ENCODE data around the gene LGI4. TPM values are rescaled to one million over a fixed set of nuclear protein-coding genes. Genes with fewer than 3 reads are reported as not detected.

LGI4 gene
- total RNA-seq, 1 experiment from 2014 or later: 0.32 TPM

DNA sequence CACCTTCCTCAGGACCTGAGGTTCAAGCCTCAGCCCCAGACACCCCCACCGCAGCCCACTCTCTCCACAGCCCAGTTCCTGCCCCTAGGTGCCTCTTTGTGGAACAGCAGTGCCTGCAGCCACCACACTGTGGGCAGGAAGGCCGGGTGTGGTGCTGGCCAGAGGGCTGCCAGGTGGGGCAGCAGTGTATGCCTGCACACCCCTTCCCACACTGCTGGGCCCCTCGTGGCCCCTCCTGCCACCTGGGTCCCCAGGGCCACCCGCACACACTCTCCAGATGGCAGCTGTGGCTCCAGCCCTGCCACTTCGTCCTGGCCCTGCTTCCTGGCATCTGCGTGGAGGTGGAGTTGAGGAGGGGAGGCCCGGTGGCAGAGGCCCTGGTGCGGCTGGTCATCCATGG is 58.2 kb downstream of the LGI4 start:
- ATAC-seq: no peak

DNA sequence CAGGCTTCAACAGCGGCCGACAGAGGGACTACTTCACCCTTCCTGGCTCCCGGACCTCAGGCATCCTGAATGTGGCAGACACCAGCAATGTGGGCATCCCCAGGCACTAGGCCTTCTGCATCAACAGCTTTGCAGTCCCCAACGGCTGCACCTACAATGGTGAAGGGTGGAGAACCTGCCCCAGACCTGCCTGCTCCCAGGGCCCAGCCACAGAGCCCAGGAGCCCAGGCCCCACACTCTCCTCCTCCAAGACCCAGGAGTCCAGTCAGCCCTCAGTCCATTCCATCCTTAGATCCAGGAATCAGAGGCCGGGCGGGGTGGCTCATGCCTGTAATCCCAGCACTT is 58.9 kb downstream of the LGI4 start:
- Histone ChIP-seq H3K9me3 (ENCODE audit: control insufficient read depth in 1 of 2, insufficient read depth in 1 of 2, low read depth in 1 of 2, low read length in 2 of 2) (no peaks in the 10 kb centered on the region), H3K4me2 (ENCODE audit: low read length) (no peak overlapping the region), H3K27me3 (ENCODE audit: insufficient read depth, low read length) (no peaks in the 10 kb centered on the region), H3K27ac (ENCODE audit: low read depth, low read length) (no peak overlapping the region), H3K36me3 (ENCODE audit: control insufficient read depth in 1 of 2, insufficient read depth in 2 of 2, low read length in 2 of 2) (no peaks in the 10 kb centered on the region), H3K9me2 (ENCODE audit: insufficient read depth) (no peaks in the 10 kb centered on the region), H4K20me1 (ENCODE audit: insufficient read depth) (no peaks in the 10 kb centered on the region), H3K4me3 (replicated peaks in 1 of 2; ENCODE audit: low read depth in 1 of 2, low read length in 2 of 2) (no peak overlapping the region), H3K79me2 (ENCODE audit: insufficient read depth, low read length) (no peaks in the 10 kb centered on the region), H3K9ac (ENCODE audit: low read length) (no peak overlapping the region), H3K4me1 (ENCODE audit: control insufficient read depth in 1 of 2, insufficient read depth in 2 of 2, low read length in 2 of 2) (no peaks in the 10 kb centered on the region), H2AFZ (ENCODE audit: low read depth, low read length, poor library complexity, severe bottlenecking) (no peak overlapping the region)
- TF ChIP-seq POLR2A (IDR thresholded peaks at IDR 0.05; ENCODE audit: borderline replicate concordance, extremely low read depth, insufficient read depth, insufficient read length): no peak
- no peak for DNase-seq (ENCODE audit: low read depth, low spot score)
- BruUV-seq (replicated peaks): no TSS peak
- ChIA-PET RAD21 (ENCODE audit: low non-redundant PET in 1 of 2, low total read pairs in 2 of 2, uncharacterized antibody in 2 of 2, unreplicated experiment in 2 of 2) (no interaction called here), CTCF (no interaction called here), POLR2A (no interaction called here)
- intact Hi-C loops (cut with micrococcal nuclease): no loop called here
- no peak for ATAC-seq

More for the DNA sequence above, 58.2 kb downstream of the LGI4 start:
- ChIA-PET POLR2A (no interaction called here), RAD21 (ENCODE audit: low non-redundant PET in 1 of 2, low total read pairs in 2 of 2, uncharacterized antibody in 2 of 2, unreplicated experiment in 2 of 2) (no interaction called here), CTCF (no interaction called here)
- Histone ChIP-seq H3K27me3 (ENCODE audit: insufficient read depth, low read length) (no peaks in the 10 kb centered on the region), H3K4me3 (replicated peaks in 1 of 2; ENCODE audit: low read depth in 1 of 2, low read length in 2 of 2) (no peak overlapping the region), H2AFZ (ENCODE audit: low read depth, low read length, poor library complexity, severe bottlenecking) (no peak overlapping the region), H3K4me1 (ENCODE audit: control insufficient read depth in 1 of 2, insufficient read depth in 2 of 2, low read length in 2 of 2) (no peaks in the 10 kb centered on the region), H3K9me2 (ENCODE audit: insufficient read depth) (no peaks in the 10 kb centered on the region), H3K9me3 (ENCODE audit: control insufficient read depth in 1 of 2, insufficient read depth in 1 of 2, low read depth in 1 of 2, low read length in 2 of 2) (no peaks in the 10 kb centered on the region), H4K20me1 (ENCODE audit: insufficient read depth) (no peaks in the 10 kb centered on the region), H3K27ac (ENCODE audit: low read depth, low read length) (no peak overlapping the region), H3K9ac (ENCODE audit: low read length) (no peak overlapping the region), H3K36me3 (ENCODE audit: control insufficient read depth in 1 of 2, insufficient read depth in 2 of 2, low read length in 2 of 2) (no peaks in the 10 kb centered on the region), H3K79me2 (ENCODE audit: insufficient read depth, low read length) (no peaks in the 10 kb centered on the region), H3K4me2 (ENCODE audit: low read length) (no peak overlapping the region)
- TF ChIP-seq CEBPB (IDR thresholded peaks at IDR 0.05; ENCODE audit: low read depth) (no peak), YY1 (IDR thresholded peaks at IDR 0.05; ENCODE audit: extremely low read depth, insufficient replicate concordance, low read depth, low read length) (no peak), FOSL1 (IDR thresholded peaks at IDR 0.05; ENCODE audit: low read depth) (no peak)
- intact Hi-C loops (cut with micrococcal nuclease): no loop called here
- no TSS peak for BruUV-seq (replicated peaks)
- DNase-seq (ENCODE audit: low read depth, low spot score): no peak
